GM19240 (cell line): Measurements from ENCODE around the gene RAB20.
"Not testable (repeated sequence)": the region's sequence is repeated elsewhere in the genome, so short reads cannot be mapped to it uniquely, and the experiment has no call there.

Source experiments
- DNase-seq: peaks from one replicate; pipeline ENCODE4 v3.0.0; 2011; ENCODE audit warnings: low spot score; ENCODE audit not compliant: insufficient read length

RAB20 gene

GRCh38 chr13:110492679-110493593 lies 68.6 kb downstream of the RAB20 start:
- DNase-seq: no peak

DNA sequence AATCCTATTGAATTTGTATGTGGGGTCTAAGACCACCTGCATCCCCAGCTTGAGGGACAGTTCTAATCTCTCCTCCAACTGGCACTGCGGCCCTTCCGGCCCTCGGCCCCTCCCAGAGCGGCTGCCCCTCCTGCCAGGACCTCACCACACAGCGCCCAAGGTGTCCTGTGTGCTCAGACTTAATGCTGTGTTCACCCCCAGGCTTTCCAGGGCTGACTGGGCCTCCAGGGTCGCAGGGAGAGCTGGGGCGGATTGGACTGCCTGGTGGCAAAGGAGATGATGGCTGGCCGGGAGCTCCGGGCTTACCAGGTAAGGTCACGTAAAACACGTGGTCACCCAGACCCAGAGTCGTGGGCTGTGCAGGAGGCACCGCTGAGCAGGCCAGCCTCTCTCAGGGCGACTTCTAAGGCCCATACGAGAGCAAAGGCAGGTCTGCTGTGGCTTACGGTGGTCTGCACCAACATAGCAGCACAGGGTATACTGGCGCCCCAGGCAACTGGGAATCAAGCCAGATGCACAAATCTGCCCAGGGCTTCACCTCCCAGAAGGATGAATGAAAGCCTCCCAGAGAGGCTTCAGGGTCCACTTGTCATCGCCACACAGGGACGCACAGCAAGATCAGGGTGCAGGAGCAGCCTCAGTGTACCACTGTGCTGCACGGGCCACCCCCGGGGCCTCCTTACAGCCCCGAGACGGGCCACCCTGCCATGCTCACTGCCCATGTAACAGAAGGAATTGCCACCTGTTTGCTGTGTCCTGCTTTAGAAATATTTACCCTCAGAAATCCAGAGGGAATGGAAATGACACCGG lies 69.4 kb downstream of the RAB20 start:
- no peak for DNase-seq

- no peak for DNase-seq
Observed at GRCh38 chr13:110490009-110490770, 71.3 kb downstream of the RAB20 start.

DNA sequence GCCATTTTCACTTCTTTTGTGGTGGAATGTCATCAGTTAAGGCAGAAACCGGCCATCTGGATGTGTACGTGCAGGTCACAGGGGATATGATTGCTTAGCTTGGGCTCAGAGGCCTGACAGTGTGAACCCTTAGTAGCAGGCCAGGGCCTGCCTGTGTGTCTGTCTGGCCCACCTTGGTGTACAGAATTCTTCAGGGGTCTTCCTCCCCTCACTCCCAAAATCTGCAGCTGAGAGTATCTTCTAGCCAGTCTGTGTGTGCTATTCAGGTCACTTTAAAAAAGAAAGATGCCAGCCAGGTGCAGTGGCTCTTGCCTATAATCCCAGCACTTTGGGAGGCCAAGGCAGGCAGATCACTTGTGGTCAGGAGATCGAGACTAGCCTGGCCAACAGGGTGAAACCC lies 74.6 kb downstream of the RAB20 start:
- not testable (repeated sequence) for DNase-seq

DNA sequence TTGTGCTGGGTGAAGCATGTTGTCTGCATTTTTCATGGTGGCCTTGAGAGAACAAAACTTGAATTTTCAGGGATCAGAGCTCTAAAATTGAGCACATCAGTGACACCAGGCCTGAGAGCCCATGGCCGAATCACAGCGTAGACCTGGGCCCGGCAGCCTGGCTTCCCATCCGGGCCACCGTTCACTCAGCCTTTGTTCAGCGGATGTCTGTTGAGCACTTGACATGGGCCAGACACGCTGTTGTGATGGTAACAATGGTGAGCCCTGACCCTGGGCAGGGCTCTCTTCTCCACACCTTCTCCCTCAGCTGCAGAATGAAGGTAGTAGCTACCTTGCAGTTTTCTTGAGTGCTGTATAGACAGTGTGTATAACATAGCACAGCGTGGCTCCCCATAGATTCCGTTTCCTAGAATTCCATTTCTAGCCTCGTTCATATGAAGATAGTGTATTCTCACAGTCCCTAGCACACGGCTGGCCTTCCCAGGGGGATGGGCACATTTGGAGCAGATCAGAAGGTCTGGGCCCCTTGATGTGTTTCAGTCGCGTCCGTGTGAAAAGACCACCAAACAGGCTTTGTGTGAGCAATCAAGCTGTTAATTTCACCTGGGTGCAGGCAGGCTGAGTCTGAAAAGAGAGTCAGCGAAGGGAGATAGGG lies 75.3 kb downstream of the RAB20 start:
- no peak for DNase-seq

DNA sequence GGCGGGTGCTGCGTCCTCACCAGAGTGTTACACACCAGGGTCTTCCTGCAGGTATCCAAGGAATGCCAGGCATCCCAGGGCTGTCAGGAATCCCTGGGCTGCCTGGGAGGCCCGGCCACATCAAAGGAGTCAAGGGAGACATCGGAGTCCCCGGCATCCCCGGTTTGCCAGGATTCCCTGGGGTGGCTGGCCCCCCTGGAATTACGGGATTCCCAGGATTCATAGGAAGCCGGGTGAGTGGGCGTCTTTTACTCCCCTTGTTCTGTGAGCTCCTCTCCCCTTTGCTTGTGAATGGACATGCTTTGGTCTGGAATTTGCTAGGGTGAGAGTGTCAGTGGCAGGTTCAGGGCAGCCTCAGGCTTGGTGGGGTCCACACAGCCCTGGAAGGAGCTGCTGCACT lies 75.9 kb downstream of the RAB20 start:
- DNase-seq: no peak

GRCh38 chr13:110484290-110485048 lies 77.1 kb downstream of the RAB20 start:
- DNase-seq: no peak

DNA sequence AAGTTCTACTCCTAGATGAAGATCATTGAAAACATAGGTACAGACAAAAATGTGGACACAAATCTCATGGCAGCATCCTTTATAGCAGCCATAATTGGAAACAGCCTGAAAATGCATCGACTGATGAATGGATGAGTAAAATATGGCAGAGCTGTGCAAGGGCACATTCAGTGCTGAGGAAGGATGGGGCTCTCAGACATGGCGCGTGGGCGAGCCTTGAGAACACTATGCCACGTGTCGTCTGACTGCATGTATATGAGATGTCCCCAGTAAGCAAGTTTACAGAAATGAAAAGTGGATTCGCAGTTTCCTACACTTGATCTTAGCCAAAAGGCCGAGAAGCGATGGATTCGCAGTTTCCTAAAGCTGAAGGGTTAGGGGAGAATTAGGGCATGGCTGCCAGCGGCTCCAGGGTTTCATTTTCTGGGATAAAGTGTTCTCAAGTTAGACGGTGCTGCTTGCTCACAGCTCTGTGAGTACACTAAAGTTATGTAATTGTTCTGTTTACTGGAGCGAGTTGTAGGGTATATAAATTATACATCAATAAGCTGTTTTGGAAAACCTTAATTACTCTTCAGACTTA lies 78.0 kb downstream of the RAB20 start:
- DNase-seq: no peak

DNA sequence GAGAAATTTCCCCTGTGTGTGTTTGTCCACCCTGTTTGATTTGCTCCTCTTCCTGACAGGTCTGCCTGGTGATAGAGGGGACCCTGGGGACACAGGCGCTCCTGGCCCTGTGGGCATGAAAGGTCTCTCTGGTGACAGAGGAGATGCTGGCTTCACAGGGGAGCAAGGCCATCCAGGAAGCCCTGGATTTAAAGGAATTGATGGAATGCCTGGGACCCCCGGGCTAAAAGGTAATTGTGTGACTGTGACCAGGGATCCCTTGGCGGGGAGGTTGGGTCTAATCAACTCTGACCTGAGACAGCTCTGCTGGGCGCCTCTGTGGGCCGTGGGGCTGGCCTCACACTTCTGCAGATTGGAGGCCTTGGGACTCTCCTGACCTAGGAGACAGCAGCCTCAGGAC lies 81.4 kb downstream of the RAB20 start:
- DNase-seq: no peak

DNA sequence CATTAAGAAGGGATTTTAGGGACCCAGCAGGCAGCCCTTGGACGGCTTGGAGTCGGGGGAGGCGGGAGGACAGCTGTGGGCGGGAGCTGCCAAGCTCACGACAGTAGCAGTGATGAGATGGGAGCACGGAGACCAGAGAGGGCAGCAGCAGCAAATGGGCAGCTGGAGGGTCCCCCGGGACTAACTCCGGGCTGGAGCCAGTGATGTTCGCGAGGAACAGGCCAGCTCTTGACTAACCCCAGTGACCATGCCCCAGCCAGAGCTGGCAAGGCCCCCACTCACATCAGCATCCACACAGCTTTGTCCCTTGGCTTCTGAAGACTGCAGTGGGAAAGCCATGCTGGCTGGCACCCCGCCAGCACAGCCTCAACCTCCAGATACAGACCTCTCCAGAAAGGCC lies 81.9 kb downstream of the RAB20 start:
- no peak for DNase-seq

GRCh38 chr13:110479215-110479545 lies 82.3 kb downstream of the RAB20 start:
- DNase-seq: no peak

GRCh38 chr13:110478405-110479214 lies 82.9 kb downstream of the RAB20 start:
- no peak for DNase-seq

- no peak for DNase-seq
Observed at GRCh38 chr13:110477706-110478245, 83.7 kb downstream of the RAB20 start.

- no peak for DNase-seq
Observed at GRCh38 chr13:110476220-110476617, 85.3 kb downstream of the RAB20 start.

DNA sequence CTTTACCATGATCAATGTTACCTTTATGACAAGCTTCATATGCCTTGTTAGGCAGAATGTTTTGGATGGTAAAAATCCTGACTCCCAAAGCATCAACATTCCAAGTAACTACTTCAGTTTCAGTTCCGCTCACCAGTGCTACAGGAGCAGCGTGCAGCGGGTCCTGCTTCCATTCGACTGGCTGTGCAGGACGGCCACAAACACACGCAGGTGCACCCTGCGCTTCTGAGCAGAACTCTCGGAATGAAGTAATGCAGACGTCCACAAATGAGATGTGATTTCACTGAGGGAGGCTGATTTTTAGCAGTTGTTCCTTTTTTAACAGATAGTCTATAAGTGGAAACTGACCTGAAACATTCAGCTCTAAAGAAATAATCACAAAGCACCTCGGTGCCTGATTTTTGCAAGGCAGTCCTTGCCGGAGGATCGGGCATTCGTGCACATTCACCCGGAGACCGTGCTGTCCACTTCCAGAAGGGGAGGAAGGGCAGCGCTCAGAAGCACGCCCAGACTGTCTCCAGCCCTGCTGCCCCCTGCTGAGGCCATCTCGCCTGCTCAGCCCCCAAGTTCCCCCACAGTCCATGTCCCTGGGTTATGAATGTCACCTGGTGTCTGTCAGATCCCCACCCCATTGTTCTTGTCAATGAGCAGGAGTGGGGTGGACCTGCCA lies 85.8 kb downstream of the RAB20 start:
- DNase-seq: no peak

- no peak for DNase-seq
Observed at GRCh38 chr13:110475117-110475516, 86.4 kb downstream of the RAB20 start.

DNA sequence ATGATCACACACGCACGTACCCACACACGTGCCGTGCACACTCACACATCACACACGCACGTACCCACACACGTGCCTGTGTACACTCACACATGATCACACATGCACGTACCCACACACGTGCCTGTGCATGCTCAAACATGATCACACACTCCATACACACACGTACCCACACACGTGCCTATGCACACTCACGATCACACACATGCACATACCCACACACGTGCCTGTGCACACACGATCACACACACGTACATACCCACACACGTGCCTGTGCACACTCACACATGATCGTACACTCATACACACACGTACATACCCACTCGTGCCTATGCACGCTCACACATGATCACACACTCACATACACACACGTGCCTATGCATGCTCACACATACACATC lies 86.8 kb downstream of the RAB20 start:
- DNase-seq: no peak
